Panc1 (cell line): Measurements from ENCODE around the gene NDUFA7.

Experiments
- CTCF ChIP-seq: fragments of 450-650 bp; IDR thresholded peaks from 2 replicates; pipeline ENCODE4 v1.5.1; 2017; ENCODE audit warnings: mild to moderate bottlenecking
- POLR2AphosphoS5 ChIP-seq: IDR thresholded peaks from 2 replicates; pipeline ENCODE4 v1.6.1; 2012; ENCODE audit warnings: mild to moderate bottlenecking, low read depth, low read length, moderate library complexity
- SIN3A ChIP-seq: IDR thresholded peaks from 2 replicates; pipeline ENCODE4 v1.6.1; 2012; ENCODE audit warnings: low read depth, mild to moderate bottlenecking, low read length, moderate library complexity, borderline replicate concordance; ENCODE audit not compliant: insufficient read depth
- TCF7L2 ChIP-seq: IDR thresholded peaks from 2 replicates; pipeline ENCODE4 v1.6.1; 2011; ENCODE audit warnings: mild to moderate bottlenecking, low read depth, low read length, inconsistent platforms
- TF ChIP-seq, protein P1 (sequence below), 2 experiments: IDR thresholded peaks; 2 replicates each; pipeline ENCODE4 v1.6.1; 2011 to 2012; ENCODE audit warnings: low read depth in 2 of 2, control low read depth in 1 of 2, low read length in 1 of 2, mild to moderate bottlenecking in 1 of 2, moderate library complexity in 1 of 2; ENCODE audit not compliant: insufficient read depth in 1 of 2

DNA sequence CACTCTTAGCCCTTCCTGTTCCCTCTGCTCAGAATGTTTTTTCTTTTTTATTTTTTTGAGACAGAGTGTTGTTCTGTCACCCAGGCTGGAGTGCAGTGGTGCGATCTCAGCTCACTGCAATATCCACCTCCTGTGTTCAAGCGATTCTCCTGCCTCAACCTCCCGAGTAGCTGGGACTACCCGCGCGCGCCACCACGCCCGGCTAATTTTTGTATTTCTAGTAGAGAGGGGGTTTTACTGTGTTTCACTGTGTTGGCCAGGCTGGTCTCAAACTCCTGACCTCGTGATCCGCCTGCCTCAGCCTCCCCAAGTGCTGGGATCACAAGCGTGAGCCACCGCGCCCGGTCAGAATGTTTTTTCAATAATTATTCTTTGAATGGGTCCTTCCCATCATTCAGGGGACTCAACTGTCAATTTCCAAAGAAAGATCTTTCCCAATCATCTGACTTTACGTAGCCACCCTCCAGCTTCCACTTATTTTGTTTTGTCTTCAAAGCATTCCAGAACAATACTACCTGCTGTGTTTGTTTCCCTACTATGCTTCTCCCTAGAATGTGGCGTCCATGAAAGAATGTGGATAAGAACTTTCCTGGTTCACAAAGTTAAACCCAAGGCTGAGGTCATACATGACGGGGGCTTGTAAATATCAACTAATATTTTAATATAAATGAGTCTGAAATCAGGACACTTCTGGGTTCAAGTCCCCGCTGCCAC is 1.2 kb downstream of the NDUFA7 start:
- TF ChIP-seq POLR2AphosphoS5: no peak
- TF ChIP-seq CTCF: no peak
- TF ChIP-seq, protein P1, sequence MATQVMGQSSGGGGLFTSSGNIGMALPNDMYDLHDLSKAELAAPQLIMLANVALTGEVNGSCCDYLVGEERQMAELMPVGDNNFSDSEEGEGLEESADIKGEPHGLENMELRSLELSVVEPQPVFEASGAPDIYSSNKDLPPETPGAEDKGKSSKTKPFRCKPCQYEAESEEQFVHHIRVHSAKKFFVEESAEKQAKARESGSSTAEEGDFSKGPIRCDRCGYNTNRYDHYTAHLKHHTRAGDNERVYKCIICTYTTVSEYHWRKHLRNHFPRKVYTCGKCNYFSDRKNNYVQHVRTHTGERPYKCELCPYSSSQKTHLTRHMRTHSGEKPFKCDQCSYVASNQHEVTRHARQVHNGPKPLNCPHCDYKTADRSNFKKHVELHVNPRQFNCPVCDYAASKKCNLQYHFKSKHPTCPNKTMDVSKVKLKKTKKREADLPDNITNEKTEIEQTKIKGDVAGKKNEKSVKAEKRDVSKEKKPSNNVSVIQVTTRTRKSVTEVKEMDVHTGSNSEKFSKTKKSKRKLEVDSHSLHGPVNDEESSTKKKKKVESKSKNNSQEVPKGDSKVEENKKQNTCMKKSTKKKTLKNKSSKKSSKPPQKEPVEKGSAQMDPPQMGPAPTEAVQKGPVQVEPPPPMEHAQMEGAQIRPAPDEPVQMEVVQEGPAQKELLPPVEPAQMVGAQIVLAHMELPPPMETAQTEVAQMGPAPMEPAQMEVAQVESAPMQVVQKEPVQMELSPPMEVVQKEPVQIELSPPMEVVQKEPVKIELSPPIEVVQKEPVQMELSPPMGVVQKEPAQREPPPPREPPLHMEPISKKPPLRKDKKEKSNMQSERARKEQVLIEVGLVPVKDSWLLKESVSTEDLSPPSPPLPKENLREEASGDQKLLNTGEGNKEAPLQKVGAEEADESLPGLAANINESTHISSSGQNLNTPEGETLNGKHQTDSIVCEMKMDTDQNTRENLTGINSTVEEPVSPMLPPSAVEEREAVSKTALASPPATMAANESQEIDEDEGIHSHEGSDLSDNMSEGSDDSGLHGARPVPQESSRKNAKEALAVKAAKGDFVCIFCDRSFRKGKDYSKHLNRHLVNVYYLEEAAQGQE (IDR thresholded peaks at IDR 0.05; ENCODE audit: insufficient read depth in 1 of 2, low read depth in 2 of 2, low read length in 1 of 2): no peak
- TF ChIP-seq SIN3A: no peak
- no peak for TF ChIP-seq TCF7L2
